Embryonic facial prominence (tissue), 1 donor: Measurements from ENCODE around the gene CHD9.
"Not testable (repeated sequence)": the region's sequence is repeated elsewhere in the genome, so short reads cannot be mapped to it uniquely, and the experiment has no call there.

ENCODE experiments used
- DNase-seq: peaks from one replicate; pipeline ENCODE4 v3.0.0-alpha.2; 2016; ENCODE audit errors: extremely low spot score

CHD9 gene

GRCh38 chr16:53281859-53282258 is 227.1 kb downstream of the CHD9 start:
- no peak for DNase-seq

GRCh38 chr16:53282328-53282727 is 227.5 kb downstream of the CHD9 start:
- DNase-seq, result no peak

- DNase-seq, result no peak
Observed at GRCh38 chr16:53282975-53283946, 228.5 kb downstream of the CHD9 start.

GRCh38 chr16:53285236-53285635 is 230.4 kb downstream of the CHD9 start:
- no peak for DNase-seq

- DNase-seq, result no peak
Observed at GRCh38 chr16:53290520-53290919, 235.7 kb downstream of the CHD9 start.

- no peak for DNase-seq
Observed at GRCh38 chr16:53291757-53292392, 237.1 kb downstream of the CHD9 start.

GRCh38 chr16:53297477-53297876 is 242.7 kb downstream of the CHD9 start:
- no peak for DNase-seq

- no peak for DNase-seq
Observed at GRCh38 chr16:53304334-53304733, 249.5 kb downstream of the CHD9 start.

GRCh38 chr16:53305743-53306142 is 251.0 kb downstream of the CHD9 start:
- no peak for DNase-seq

GRCh38 chr16:53309457-53309856 is 254.7 kb downstream of the CHD9 start:
- DNase-seq, result no peak

GRCh38 chr16:53320992-53321391 is 266.2 kb downstream of the CHD9 start:
- DNase-seq, result no peak

- DNase-seq, result no peak
Observed at GRCh38 chr16:53323924-53324323, 269.1 kb downstream of the CHD9 start.

GRCh38 chr16:53330991-53331390 is 276.2 kb downstream of the CHD9 start:
- DNase-seq, result not testable (repeated sequence)

GRCh38 chr16:53334581-53334980 is 279.8 kb downstream of the CHD9 start:
- no peak for DNase-seq

GRCh38 chr16:53337294-53337693 is 282.5 kb downstream of the CHD9 start:
- DNase-seq, result no peak

GRCh38 chr16:53341792-53342191 is 287.0 kb downstream of the CHD9 start:
- no peak for DNase-seq

- no peak for DNase-seq
Observed at GRCh38 chr16:53355064-53355463, 300.3 kb downstream of the CHD9 start.

GRCh38 chr16:53356478-53357207 is 301.9 kb downstream of the CHD9 start:
- no peak for DNase-seq

GRCh38 chr16:53357208-53357586 is 302.4 kb downstream of the CHD9 start:
- no peak for DNase-seq

- DNase-seq, result no peak
Observed at GRCh38 chr16:53357955-53358354, 303.2 kb downstream of the CHD9 start.

GRCh38 chr16:53358884-53359283 is 304.1 kb downstream of the CHD9 start:
- DNase-seq, result no peak

- DNase-seq, result no peak
Observed at GRCh38 chr16:53369921-53370320, 315.1 kb downstream of the CHD9 start.
